ENCODE measurements around the gene STAT3. TPM values are rescaled to one million over a fixed set of nuclear protein-coding genes. Genes with fewer than 3 reads are reported as not detected.

Gene STAT3
- total and polyA plus RNA-seq, 9 of the 15 experiments (the other 6 are each of a cell fraction or from before 2014, with no cell fraction given), result 90.0 to 179 (median 114) TPM

- TF ChIP-seq ZNF134 (CRISPR knock-in tag; conservative IDR thresholded peaks at IDR 0.05) (no peak), ZC3H4 (CRISPR knock-in tag; IDR thresholded peaks at IDR 0.05; ENCODE audit: borderline replicate concordance) (no peak), CREB1 (IDR thresholded peaks at IDR 0.05) (no peak), CREB1 (CRISPR knock-in tag; IDR thresholded peaks at IDR 0.05) (no peak), PHB (CRISPR knock-in tag; IDR thresholded peaks at IDR 0.05) (no peak), DMBX1 (CRISPR knock-in tag; IDR thresholded peaks at IDR 0.05; ENCODE audit: borderline replicate concordance) (no peak), CHD2 (IDR thresholded peaks at IDR 0.05; ENCODE audit: low read depth, low read length) (no peak), ARNT (IDR thresholded peaks at IDR 0.05) (no peak), PTBP1 (IDR thresholded peaks at IDR 0.05; ENCODE audit: low read depth, low read length) (no peak), NCOA1 (IDR thresholded peaks at IDR 0.05; ENCODE audit: low read depth) (no peak), CBX5 (IDR thresholded peaks at IDR 0.05; ENCODE audit: borderline replicate concordance, low read depth) (no peak), LARP7 (IDR thresholded peaks at IDR 0.05) (0 out of 2 replicates have a peak, but pooled peaks have one; percentile 10), COPS2 (conservative IDR thresholded peaks at IDR 0.05) (no peak), HNRNPLL (IDR thresholded peaks at IDR 0.05; ENCODE audit: low read depth, low read length, poor library complexity, severe bottlenecking) (no peak), DLX4 (CRISPR knock-in tag; IDR thresholded peaks at IDR 0.05) (no peak), TAF7 (tag; IDR thresholded peaks at IDR 0.05) (no peak), BCOR (IDR thresholded peaks at IDR 0.05) (no peak), TCF7 (IDR thresholded peaks at IDR 0.05; ENCODE audit: borderline replicate concordance) (no peak), JUND (IDR thresholded peaks at IDR 0.05; ENCODE audit: borderline replicate concordance, low read depth, low read length) (no peak), JUND (tag; IDR thresholded peaks at IDR 0.05; ENCODE audit: borderline replicate concordance, low read depth, low read length) (no peak; the same call in 2 of the 3 replicates), SMARCB1 (IDR thresholded peaks at IDR 0.05; ENCODE audit: insufficient read length, low read depth) (no peak), ELF1 (tag; IDR thresholded peaks at IDR 0.05) (no peak), MCM5 (IDR thresholded peaks at IDR 0.05; ENCODE audit: low read depth) (no peak), MEF2D (tag; conservative IDR thresholded peaks at IDR 0.05; ENCODE audit: low read depth) (no peak), TCF15 (CRISPR knock-in tag; IDR thresholded peaks at IDR 0.05) (no peak), U2AF2 (optimal IDR thresholded peaks at IDR 0.05; ENCODE audit: low read depth, low read length) (no peak), MNT (conservative IDR thresholded peaks at IDR 0.05) (peak; percentile 61 to 64; a peak in 3 of 4 replicates), SMARCC2 (IDR thresholded peaks at IDR 0.05; ENCODE audit: low read depth) (no peak), TBL1XR1 (IDR thresholded peaks at IDR 0.05; ENCODE audit: low read length in 2 of 2) (no peak), FOXJ3 (CRISPR knock-in tag; IDR thresholded peaks at IDR 0.05) (no peak), PHTF2 (CRISPR knock-in tag; IDR thresholded peaks at IDR 0.05) (no peak), ETV1 (tag; conservative IDR thresholded peaks at IDR 0.05; ENCODE audit: low read depth) (no peak)
Observed at GRCh38 chr17:42288803-42289610, 99.2 kb downstream of the STAT3 start (continued).
